Measurements from ENCODE around the gene VPS50. TPM values are rescaled to one million over a fixed set of nuclear protein-coding genes. Genes with fewer than 3 reads are reported as not detected.
"Not testable (repeated sequence)": the region's sequence is repeated elsewhere in the genome, so short reads cannot be mapped to it uniquely, and the experiment has no call there.

Gene VPS50
- polyA plus RNA-seq, 1 donor, result 15.7 TPM

DNA sequence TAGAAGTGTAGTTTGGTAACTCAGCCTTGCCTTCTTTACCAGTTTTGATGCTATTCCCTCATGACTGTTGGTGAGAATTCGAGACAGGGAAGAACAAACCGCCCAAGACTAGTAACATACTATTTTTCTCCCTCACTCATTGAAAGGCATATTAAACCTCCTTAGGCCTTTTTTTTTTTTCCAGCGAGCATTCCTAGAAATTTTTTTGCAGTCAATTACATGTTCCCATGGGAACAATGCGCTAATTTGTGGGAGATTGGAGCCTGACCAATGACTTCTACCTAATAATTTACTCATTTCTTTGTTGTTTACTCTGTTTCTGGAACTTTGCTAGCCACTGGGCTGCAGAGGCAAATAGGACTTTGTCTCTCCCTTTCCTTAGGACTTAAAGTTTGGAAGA lies 6.0 kb downstream of the VPS50 start:
- DNase-seq (ENCODE audit: low read depth), result no peak

DNA sequence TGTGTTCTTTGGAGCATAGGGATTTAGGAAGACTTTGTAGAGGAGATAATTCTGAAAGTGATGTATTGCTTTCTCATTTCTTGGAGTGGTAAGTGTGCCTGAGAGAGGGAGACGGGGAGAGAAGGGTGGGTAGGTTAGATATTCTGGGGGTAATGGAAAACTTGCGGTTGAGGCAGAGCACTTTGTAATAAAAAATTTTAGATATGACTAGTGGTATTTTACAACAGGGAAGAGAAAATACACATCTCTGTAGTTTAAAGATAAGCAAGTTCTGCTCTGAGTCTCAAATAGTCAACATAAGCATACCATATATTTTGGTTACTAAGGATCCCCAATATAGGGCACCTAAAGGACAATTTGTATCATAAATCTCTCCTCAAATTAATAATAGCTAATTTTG lies 6.6 kb downstream of the VPS50 start:
- DNase-seq (ENCODE audit: low read depth), result no peak

DNA sequence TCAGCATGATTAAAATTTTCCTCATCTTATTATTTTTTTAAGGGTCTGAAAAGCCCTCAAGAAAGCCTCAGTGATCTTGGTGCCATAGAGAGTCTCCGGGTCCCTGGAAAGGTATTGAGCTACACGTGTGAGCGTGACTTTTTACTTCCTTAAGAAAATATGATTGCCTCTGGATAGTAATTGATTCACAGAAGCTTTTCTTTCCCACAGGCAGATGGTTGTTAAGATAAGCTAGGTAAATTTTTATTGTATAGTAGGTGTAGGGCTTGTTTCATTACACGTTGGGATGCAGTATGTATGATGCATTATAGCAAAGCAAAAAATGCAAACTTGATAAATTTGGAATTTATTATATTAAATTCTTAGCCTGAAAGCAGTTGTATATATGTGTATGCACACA lies 7.7 kb downstream of the VPS50 start:
- no peak for DNase-seq (ENCODE audit: low read depth)

DNA sequence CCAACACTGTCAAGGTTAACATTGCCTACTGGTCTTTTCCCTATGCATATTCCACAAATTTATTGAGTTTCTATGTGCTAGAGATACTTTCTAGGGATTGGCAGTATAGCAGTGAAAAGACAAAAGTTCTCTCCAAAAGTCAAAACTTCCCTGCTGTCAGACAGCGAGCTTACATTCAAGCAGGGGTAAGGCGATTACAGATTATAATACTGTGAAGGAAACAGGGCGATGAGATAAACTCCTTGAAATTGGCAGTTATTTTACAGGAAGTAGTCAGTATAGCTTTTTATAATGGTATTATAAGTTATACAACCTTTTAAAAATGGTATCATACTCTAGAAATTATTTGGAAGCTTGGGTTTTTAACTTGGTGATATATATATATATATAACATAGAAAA lies 9.9 kb downstream of the VPS50 start:
- no peak for DNase-seq (ENCODE audit: low read depth)

DNA sequence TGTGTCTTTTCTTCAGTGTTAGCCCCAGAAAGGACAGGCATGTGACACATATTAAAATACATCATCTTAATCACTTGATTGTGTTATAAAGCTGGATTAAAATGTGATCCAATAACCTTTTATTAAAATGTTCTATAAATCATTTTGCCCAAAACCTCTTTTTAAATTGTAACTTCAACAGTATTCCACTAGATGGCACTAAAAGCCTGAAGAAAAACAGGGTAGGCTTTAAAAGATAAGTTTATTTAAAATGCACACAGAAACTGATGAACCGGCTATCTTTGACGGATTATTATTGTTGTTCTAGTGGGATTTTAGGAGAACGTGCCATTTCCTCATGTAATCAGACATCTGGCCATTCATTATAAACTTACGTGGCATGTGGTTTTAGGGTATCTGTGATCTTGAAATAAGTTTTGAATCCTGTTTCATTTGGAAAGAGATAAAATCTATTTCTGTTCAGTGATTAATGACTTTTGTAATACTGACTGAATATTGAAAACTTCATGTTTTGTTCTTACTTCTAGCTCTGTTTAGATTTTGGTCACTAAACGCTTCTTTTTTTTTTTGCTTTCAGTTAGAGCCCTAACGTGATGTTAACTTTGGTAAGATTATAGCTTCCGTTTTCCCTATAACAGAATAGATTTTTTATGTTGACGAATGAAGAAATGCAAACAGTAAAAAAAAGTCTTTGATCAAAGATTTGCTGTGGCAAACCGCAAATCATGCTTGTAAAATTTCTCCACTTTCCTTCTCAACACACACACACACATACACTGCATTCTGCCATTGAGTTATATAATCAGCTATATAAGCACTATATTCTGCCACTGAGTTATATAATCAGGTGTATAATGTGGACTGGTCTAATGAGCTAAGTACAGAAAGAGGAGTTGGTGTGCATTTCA lies 13.6 kb downstream of the VPS50 start:
- DNase-seq (ENCODE audit: low read depth), result no peak

DNA sequence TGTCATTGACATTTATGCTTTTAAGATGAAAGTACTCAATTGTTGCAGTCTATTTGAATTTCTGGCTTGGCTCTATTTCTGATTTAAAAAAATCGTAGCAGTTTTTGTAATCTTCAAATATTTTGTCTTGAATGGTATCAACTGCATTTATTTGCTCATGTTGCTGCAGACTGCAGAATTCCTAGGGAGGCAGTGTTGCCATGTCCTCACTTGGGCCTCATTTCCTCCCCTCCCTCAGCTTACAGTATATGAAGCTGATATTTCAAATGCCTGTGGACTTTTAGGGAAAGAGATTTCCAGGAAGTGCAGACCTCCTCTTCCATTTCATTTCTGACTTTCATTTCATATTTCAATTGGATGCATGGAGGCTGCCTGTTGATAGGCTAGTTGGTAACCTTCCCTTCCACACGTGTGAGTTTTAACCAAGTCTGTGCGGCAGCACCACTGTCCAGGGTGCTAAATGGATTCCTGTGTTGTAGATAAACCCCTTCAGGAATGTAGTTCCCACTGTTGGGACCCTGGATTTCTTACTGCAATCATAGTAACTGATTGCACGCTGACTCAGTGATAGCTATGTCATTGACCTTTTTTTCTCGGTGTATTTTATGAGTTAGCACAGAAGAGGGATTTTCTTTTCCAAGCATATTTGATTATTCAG lies 17.5 kb downstream of the VPS50 start:
- DNase-seq (ENCODE audit: low read depth), result no peak

DNA sequence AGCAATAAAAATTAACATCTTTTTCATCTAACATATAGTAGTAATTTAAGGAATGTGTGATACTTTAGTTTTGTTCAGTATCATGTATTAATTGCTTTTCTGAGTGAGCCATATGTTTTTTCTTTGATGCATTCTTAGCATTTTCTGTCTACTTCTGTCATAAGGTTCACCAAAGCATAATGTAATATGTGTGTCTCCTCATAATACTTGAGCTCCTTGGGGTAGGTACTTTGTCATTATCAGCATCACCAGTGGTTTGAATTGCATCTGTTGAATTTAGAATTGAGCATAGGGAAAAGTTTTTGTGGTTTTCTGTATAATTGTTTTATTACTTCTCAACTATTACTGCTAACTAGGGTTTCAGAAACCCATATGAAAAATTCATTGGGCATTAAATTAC lies 26.5 kb downstream of the VPS50 start:
- DNase-seq (ENCODE audit: low read depth), result no peak

DNA sequence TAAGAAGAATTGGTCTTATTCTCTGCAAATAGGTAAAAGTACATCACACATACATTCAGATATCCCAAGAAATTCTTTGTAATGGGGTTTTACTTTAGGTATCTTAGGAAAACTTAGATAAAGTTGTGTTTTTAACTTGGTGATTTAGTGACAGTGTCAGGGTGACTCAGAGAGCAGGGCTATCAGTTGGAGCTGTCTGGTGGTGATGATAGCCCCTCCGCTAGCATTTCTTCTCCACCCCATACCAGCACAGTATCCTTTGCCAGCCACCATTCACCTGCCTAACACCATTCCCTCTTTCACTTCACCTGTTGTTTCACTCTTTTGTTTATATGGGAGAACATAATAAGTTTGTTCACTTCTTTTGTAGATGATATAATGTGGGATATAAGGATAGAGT lies 30.4 kb downstream of the VPS50 start:
- no peak for DNase-seq (ENCODE audit: low read depth)

DNA sequence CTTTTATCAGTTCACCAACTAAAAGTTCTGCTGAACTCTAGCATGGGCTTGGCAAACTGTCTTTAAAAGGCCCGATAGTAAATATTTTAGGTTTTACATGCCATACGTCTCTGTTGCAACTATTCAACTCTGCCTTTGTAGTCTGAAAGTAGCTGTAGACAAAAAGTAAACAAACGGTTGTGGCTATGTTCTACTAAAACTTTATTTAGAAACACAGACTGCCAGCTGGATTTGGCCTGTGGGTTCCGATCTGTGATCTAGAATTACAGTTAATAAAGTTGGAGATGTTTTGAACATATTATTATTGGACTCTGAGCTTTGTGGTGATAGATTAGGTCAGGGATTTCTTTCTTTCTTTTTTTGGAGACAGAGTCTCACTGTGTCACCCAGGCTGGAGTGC lies 33.1 kb downstream of the VPS50 start:
- DNase-seq (ENCODE audit: low read depth), result no peak

DNA sequence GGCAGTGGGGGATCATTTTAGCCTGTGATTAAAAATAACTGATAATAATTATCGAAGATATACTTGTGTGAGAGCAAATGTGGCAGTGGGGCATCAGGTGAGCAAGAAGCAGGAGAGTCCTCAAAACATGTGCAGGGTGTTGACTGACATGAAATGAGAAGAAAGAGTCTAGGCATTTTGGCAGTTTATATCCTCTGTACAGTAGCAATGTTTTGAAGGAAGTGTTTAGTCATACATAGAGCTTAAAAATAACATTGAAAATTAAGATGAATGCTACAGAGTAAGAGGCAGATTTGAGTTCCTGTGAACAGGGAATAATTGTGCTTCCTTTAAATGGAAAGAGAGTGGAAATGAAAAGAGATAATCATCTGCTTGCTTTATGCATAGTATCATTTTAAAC lies 47.4 kb downstream of the VPS50 start:
- DNase-seq (ENCODE audit: low read depth), result no peak

DNA sequence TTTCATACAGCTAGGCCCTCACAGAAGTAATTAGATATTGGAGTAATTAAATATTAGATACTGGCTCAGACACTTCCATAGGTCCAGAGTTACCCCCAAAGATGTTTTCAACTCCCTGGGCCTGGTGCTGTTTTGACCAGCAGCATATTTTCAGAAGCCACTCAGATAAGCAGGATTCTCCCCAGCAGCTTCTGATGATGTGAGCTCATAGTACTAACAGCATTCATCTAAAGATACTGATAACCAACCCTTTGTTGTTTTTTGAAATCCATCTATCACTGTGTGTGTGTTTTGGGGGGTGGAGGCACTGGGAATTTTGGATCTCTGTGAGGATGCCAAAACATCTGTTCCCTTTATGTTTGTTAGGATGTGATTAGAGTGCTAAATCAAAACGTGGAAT lies 52.7 kb downstream of the VPS50 start:
- DNase-seq (ENCODE audit: low read depth), result no peak

DNA sequence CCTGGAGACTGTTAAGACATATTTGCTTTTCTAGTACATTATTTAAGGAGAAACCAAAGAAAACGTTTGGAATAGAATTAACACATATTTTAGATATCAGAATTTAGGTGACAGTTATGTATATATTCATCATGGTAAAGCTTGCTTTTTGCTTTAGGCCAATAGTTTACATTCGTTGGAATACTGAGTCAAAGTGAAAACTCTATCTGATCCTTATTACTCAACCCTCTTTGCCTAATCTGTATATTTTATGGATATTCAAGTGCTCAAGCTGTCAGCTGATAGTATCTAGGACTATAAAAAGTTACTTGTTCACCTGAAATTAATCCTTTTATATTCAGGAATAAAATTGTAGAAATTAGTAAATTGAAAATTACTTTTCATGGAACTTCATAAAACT lies 61.1 kb downstream of the VPS50 start:
- no peak for DNase-seq (ENCODE audit: low read depth)

DNA sequence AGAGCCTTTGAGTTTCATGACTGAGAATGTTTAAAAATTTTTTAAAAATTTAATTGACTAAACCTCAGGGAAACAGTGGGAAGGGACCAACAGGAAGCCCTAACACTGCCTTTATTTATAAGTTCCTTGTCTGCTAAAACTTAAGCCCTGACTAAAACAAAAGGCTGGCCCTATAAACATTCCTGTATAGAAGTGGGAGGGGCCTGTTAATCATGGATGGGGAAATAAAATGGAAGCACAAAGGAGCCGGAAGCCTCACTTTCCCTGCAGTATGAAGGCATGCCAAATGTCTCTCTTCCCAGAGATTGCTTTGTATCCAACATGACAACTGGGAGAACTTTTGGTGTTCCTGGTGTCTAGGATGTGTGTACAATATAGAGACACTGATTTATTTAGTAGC lies 66.0 kb downstream of the VPS50 start:
- DNase-seq (ENCODE audit: low read depth), result no peak

DNA sequence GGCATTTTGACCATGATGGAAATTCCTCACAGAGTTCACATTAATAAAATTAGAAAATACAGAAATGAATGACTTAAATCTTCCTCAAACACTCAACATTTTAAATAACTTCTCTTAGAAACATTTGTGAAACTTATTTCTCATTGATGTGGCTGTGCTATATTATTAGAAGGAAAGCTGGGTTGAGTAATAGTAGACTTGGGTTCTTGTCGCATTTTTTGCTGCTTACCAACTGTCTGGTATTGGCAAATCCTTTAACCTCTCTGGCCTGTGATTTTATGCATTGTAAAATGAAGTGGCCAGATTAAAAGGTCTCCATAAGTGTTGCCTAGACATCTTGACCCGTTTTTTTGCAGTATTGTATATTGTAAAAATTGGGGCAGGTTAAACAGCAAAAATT lies 66.5 kb downstream of the VPS50 start:
- no peak for DNase-seq (ENCODE audit: low read depth)

DNA sequence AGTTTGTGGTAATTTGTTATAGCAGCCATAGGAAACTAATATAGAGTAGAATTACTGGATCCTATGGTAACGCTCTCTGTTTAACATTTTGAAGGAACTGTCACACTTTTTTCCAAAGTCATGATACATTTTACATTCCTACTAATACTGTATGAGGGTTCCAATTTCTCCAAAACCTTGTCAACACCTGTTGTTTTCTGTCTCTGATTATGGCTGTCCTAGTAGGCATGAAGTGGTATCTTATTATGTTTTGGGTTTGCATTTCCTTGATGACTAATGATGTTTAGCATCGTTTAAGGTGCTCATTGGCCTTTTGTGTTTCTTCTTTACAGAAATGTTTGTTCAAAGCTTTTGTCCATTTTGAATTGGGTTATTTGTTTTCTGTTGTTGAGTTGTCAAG lies 69.6 kb downstream of the VPS50 start:
- DNase-seq (ENCODE audit: low read depth), result no peak

DNA sequence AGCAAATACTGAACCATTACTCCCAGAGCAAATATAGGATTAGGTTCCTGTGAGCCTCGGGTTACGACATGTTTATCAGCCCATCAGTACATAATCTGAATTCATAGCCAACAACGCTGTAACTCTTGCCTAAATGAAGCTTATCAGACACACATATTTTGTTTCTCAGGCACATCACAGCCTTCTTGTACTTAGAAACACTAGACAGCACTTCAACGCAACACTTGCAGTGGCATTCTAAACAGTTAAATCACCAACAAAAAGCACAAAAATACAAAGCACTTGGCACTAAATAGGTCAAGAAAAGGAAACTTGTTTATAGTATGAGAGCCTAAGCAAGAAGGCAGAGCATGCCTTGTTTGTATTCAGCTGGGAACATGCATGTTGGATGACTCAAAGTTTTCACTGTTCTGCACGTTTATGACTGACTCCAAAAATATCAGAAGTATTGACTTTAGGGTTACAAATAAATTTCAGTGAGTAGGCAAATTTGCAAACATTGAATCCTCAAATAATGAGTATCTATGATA lies 75.0 kb downstream of the VPS50 start:
- DNase-seq (ENCODE audit: low read depth), result no peak

DNA sequence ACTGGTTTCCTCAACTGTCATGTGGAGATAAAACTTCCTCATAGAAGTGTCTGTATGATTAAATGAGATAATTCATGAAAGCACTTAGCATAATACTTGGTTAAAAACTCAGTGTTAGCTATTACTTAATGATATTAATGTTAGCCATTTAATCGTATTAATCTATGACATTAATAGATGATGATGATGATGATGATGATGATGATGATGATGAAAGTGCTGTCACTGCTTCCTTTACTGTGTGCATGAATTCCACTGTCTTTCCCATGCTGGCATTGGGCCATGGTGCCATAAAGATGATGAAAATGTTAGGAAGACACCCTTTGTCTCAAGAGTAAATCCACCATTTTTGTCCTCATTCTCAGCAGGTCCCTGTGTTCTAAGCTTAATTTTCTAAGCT lies 75.8 kb downstream of the VPS50 start:
- no peak for DNase-seq (ENCODE audit: low read depth)

DNA sequence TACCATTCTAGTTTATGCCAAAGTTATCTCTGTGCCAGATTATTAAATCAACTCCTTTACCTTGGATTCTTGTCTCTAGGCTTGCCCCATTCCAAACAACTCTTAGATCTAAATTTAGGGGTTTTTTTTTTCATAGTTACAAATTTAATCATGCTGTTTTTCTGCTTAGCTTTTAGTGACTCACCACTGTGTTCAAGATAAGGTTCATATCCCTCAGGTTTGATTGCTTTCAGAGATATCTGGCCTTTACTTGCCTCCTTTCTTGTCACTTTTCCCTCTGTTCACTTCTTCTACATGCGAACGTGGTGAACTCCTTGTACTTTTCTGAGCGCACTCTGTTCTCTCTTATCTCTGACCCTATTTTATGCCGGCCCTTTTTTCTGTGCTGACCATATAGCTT lies 78.2 kb downstream of the VPS50 start:
- no peak for DNase-seq (ENCODE audit: low read depth)

DNA sequence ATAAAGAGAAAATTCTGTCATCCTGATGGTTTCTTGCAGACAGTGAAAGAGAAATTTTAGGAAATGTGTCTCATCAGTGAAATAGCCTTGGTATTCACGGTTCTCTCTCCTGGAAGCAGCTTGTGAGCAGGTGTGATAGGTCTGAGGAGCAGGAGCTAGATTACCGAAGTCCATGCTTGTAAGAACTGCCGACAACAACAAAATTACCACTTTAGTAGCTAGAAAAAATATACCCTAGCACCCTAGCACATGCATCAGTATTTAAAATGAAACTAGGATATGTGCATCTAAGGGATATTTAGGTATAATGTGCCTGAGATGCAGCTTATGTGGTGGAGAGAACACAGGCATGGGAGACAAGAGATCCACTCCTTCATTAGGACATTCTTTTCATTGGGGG lies 82.3 kb downstream of the VPS50 start:
- no peak for DNase-seq (ENCODE audit: low read depth)

DNA sequence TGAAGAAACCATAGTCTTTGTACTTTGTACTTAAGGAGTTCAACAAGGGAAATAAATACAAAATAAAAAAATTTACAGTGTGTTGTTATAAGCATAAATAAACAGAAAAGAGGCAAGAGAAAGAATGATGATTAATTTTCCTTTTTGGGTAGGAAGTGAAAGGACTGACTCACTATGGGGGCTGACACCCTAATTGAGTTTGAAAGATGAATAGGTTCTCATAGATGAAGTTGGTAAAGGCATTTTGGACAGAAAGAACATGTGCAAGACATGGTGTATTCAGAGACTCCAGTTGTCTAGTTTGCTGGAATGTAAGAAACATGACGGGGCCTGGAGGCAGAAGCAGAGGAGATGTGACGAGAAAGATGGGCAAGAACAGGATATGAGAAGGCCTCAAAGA lies 83.7 kb downstream of the VPS50 start:
- DNase-seq (ENCODE audit: low read depth), result no peak

DNA sequence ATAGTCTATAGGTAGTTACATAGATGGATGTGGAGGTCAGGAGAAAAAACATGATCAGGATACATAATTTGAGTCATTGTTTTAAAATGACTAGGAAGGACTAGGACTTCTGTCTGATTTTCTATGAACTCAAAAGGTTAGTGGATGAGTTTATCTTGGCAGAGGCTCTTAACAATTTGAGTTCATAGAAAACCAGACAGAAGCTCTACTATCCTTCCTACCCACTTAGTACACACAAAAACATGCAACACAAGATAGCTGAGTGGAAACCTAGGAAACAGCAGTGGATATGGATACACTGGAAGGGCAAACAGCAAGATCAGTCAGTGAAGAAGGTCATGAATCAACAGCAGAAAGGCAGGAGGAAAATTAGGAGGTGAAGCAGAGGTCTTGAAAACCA lies 84.6 kb downstream of the VPS50 start:
- DNase-seq (ENCODE audit: low read depth), result no peak

DNA sequence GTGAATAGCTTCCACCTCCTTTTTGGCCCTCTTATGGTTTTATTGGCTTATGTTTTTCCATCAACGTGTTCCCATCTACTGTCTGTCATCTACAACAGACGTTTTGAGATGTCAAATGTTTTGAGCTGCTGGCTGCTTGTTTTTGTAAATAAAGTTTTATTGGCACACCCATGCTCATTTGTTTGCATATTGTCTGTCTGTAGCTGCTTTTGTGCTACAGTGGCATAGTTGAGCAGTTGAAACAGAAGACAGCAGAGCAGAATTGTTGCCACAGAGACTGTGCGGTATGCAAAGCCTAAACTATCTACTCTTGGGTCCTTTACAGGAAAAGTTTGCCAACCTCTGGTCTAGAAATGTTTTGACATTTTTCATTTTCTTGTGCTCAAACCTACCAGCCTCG lies 88.7 kb downstream of the VPS50 start:
- DNase-seq (ENCODE audit: low read depth), result no peak

DNA sequence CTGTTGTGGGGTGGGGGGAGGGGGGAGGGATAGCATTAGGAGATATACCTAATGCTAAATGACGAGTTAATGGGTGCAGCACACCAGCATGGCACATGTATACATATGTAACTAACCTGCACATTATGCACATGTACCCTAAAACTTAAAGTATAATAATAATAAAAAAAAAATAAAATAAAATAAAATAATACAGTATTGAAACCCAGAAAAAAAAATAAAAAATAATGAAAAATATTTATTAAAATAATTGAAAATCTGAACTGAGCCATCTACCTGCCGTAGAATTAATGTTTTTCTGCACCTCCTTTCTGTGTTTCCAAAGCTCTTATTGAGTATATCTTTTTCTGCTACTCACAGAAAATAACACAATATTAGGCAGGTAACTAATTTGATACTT lies 94.1 kb downstream of the VPS50 start:
- not testable (repeated sequence) for DNase-seq (ENCODE audit: low read depth)

Data from forelimb muscle (tissue), 1 donor.